Fibroblast of the aortic adventitia (primary cell): ENCODE measurements around the gene AMMECR1L. TPM values are rescaled to one million over a fixed set of nuclear protein-coding genes. Genes with fewer than 3 reads are reported as not detected.
"Not testable (repeated sequence)": the region's sequence is repeated elsewhere in the genome, so short reads cannot be mapped to it uniquely, and the experiment has no call there.

Experiments used
- DNase-seq: peaks from one replicate; pipeline ENCODE4 v3.0.0-alpha.2; 2010; ENCODE audit warnings: low read depth
- H3K4me3 ChIP-seq: 2 replicates; pipeline ENCODE4 v1.5.1; 2011; ENCODE audit warnings: low read depth, mild to moderate bottlenecking, control low read depth, low read length, moderate library complexity
- CTCF ChIP-seq: IDR thresholded peaks from 2 replicates; pipeline ENCODE4 v1.5.1; 2011; ENCODE audit warnings: mild to moderate bottlenecking, low read length, control low read depth, inconsistent platforms; ENCODE audit not compliant: insufficient read depth
- total RNA-seq: library from RNA; depleted of rRNA; stranded (reverse); fragments of >200 nt; gene quantifications from 2 replicates; pipeline ENCODE4 v1.2.3, GENCODE V29; 2012; ENCODE audit warnings: low replicate concordance

The AMMECR1L gene
- total RNA-seq, 1 donor, result 12.4 TPM

- no peak overlapping the region for H3K4me3 ChIP-seq
- DNase-seq, result no peak
- TF ChIP-seq CTCF, result no peak
Observed at GRCh38 chr2:127841466-127842178, 44.1 kb downstream of the AMMECR1L start.

- no peak for TF ChIP-seq CTCF
- DNase-seq, result no peak
- no peak overlapping the region for H3K4me3 ChIP-seq
Observed at GRCh38 chr2:127840893-127841292, 44.9 kb downstream of the AMMECR1L start.

GRCh38 chr2:127834951-127835350 lies 50.8 kb downstream of the AMMECR1L start:
- H3K4me3 ChIP-seq, result no peak overlapping the region
- no peak for DNase-seq
- no peak for TF ChIP-seq CTCF

GRCh38 chr2:127829845-127830246 lies 55.9 kb downstream of the AMMECR1L start:
- no peak overlapping the region for H3K4me3 ChIP-seq
- no peak for TF ChIP-seq CTCF
- no peak for DNase-seq

- not testable (repeated sequence) for DNase-seq, H3K4me3 ChIP-seq
Observed at GRCh38 chr2:127826708-127827107, 59.0 kb downstream of the AMMECR1L start.

- TF ChIP-seq CTCF, result no peak
- H3K4me3 ChIP-seq, result no peak overlapping the region
- DNase-seq, result no peak
Observed at GRCh38 chr2:127826047-127826446, 59.7 kb downstream of the AMMECR1L start.

- DNase-seq, result peak; percentile 16
- no peak overlapping the region for H3K4me3 ChIP-seq
- TF ChIP-seq CTCF, result no peak
Observed at GRCh38 chr2:127820080-127820668, 65.6 kb downstream of the AMMECR1L start.
